K562 (cell line): ENCODE results near the gene ZNF30. TPM values are rescaled to one million over a fixed set of nuclear protein-coding genes. Genes with fewer than 3 reads are reported as not detected.

Source experiments
- ATAC-seq: fragments of 200-7000 bp; cut with Tn5 transposase; 3 replicates; pipeline ENCODE4 v1.9.1; 2020; ENCODE audit warnings: moderate library complexity
- BruUV-seq: library from RNA; stranded (reverse); fragments of 400-500 nt; replicated peaks from 2 replicates; lab custom pipeline; 2021; lab: Mats Ljungman, UMichigan
- CTCF ChIA-PET: fragments of 300-600 bp; formaldehyde crosslinking; extraction: SDS; loops from one replicate; lab custom pipeline; 2021; ENCODE audit warnings: low intra/inter-chr PET ratio; lab: Yijun Ruan, JAX
- POLR2A ChIA-PET: fragments of 300-600, 350-650 bp; sonication (Branson Sonifier 250); formaldehyde crosslinking; extraction: SDS; loops from one replicate; lab custom pipeline; 2021; ENCODE audit warnings: antibody characterized with exemption, inconsistent platforms; lab: Yijun Ruan, JAX
- DNase-seq, 4 experiments: peaks; one replicate each; pipeline versions ENCODE4 v3.0.0 to v3.0.0-alpha.2; 2011 to 2018; ENCODE audit warnings: low spot score in 3 of 4, mixed read lengths in 3 of 4; ENCODE audit errors: extremely low read depth in 1 of 4
- FAIRE-seq: peaks from 2 replicates; lab custom pipeline; 2011; peaks lifted over from hg19 to GRCh38; lab: Jason Lieb, UNC
- H2AFZ ChIP-seq: 2 replicates; pipeline ENCODE4 v1.6.0; 2011; ENCODE audit warnings: low read depth, low read length, control low read depth, inconsistent platforms
- H3K27ac ChIP-seq: fragments of 200-600 bp; 3 replicates; pipeline ENCODE4 v1.8.0; 2011; ENCODE audit warnings: low read depth, mild to moderate bottlenecking, control low read depth, inconsistent platforms, low read length, moderate library complexity, mixed read lengths; ENCODE audit errors: extremely low read depth
- H3K27me3 ChIP-seq, 2 experiments: fragments of 300-600 bp in 1 of 2; 2 replicates in 1 of 2; 3 replicates in 1 of 2; pipeline versions ENCODE4 v1.6.0 to v1.8.0; 2011; ENCODE audit warnings: inconsistent platforms in 2 of 2, low read length in 2 of 2, mild to moderate bottlenecking in 1 of 2, mixed read lengths in 1 of 2, moderate library complexity in 1 of 2; ENCODE audit not compliant: control insufficient read depth in 2 of 2, insufficient read depth in 2 of 2
- H3K36me3 ChIP-seq: fragments of 300-600 bp; 3 replicates; pipeline ENCODE4 v1.8.0; 2011; ENCODE audit warnings: mild to moderate bottlenecking, low read length, inconsistent platforms; ENCODE audit not compliant: control insufficient read depth, insufficient read depth
- H3K4me1 ChIP-seq, 2 experiments: fragments of 200-600 bp in 1 of 2; replicated peaks in 1 of 2; 2 replicates in 1 of 2; 3 replicates in 1 of 2; pipeline versions ENCODE4 v1.5.1 to v1.8.0; 2011; ENCODE audit warnings: inconsistent platforms in 2 of 2, low read length in 2 of 2, mild to moderate bottlenecking in 1 of 2, mixed read lengths in 1 of 2, moderate library complexity in 1 of 2; ENCODE audit not compliant: control insufficient read depth in 2 of 2, insufficient read depth in 2 of 2
- H3K4me2 ChIP-seq: 2 replicates; pipeline ENCODE4 v1.6.1; 2011; ENCODE audit warnings: low read length, control low read depth, inconsistent platforms, mixed read lengths; ENCODE audit not compliant: insufficient read depth
- H3K4me3 ChIP-seq: fragments of 200-600 bp; sonication (generic), shearing (Covaris generic); 2 replicates; pipeline ENCODE4 v1.5.1; 2016; ENCODE audit warnings: control low read depth, inconsistent platforms
- H3K79me2 ChIP-seq: fragments of 200-600 bp; 3 replicates; pipeline ENCODE4 v1.8.0; 2011; ENCODE audit warnings: low read length, inconsistent platforms; ENCODE audit not compliant: control insufficient read depth, insufficient read depth
- H3K9ac ChIP-seq, 2 experiments: 2 replicates each; pipeline versions ENCODE4 v1.6.0 to v1.6.1; 2011; ENCODE audit warnings: low read depth in 2 of 2, low read length in 2 of 2, control low read depth in 1 of 2, inconsistent platforms in 1 of 2, mild to moderate bottlenecking in 1 of 2, mixed read lengths in 1 of 2; ENCODE audit not compliant: insufficient read depth in 1 of 2
- H3K9me1 ChIP-seq: one replicate; pipeline ENCODE4 v1.6.0; 2011; ENCODE audit warnings: inconsistent platforms, mild to moderate bottlenecking, low read length, moderate library complexity; ENCODE audit not compliant: control insufficient read depth, insufficient read depth
- H3K9me3 ChIP-seq: replicated peaks from 2 replicates; pipeline ENCODE4 v1.5.1; 2011; ENCODE audit warnings: low read depth, low read length, inconsistent platforms; ENCODE audit not compliant: control insufficient read depth, insufficient read depth
- H4K20me1 ChIP-seq: replicated peaks from 2 replicates; pipeline ENCODE4 v1.6.1; 2011; ENCODE audit warnings: low read length, inconsistent platforms, mixed read lengths; ENCODE audit not compliant: control insufficient read depth, insufficient read depth
- NR4A1 ChIP-seq, 2 experiments: fragments of 250-450 bp in 1 of 2; fragments of 450-650 bp in 1 of 2; sonication (Bioruptor Pico) in 1 of 2; IDR thresholded peaks; 2 replicates each; pipeline versions ENCODE4 v1.4.0 to v1.6.1; 2016 to 2020; ENCODE audit warnings: mild to moderate bottlenecking in 2 of 2, missing compliant biosample characterization in 1 of 2, missing genetic modification characterization in 1 of 2, moderate library complexity in 1 of 2
- PCBP1 ChIP-seq: fragments of 200-400 bp; formaldehyde crosslinking; IDR thresholded peaks from 2 replicates; pipeline ENCODE4 v1.6.1; 2018; ENCODE audit warnings: mild to moderate bottlenecking, low read depth, low read length; ENCODE audit not compliant: poor library complexity, severe bottlenecking
- SMAD2 ChIP-seq: fragments of 150-350 bp; IDR thresholded peaks from 2 replicates; pipeline ENCODE4 v1.6.1; 2014; ENCODE audit warnings: low read depth, mild to moderate bottlenecking, low read length
- ZNF347 ChIP-seq: fragments of 450-650 bp; formaldehyde crosslinking; IDR thresholded peaks from 2 replicates; pipeline ENCODE4 v1.4.0; 2020; ENCODE audit warnings: low read depth, mild to moderate bottlenecking, moderate library complexity
- ZNF707 ChIP-seq: fragments of 250-450 bp; sonication (Bioruptor Pico); conservative IDR thresholded peaks from 2 replicates; pipeline ENCODE4 v1.8.0; 2022; ENCODE audit warnings: inconsistent platforms, mild to moderate bottlenecking, moderate library complexity
- WGBS: fragments of 100-300 bp; shearing (Covaris generic); methylation state at CpG from one replicate; pipeline ENCODE4 v1.1.6; 2016; ENCODE audit warnings: low coverage, mixed read lengths; ENCODE audit not compliant: insufficient coverage; ENCODE audit errors: missing lambda C conversion rate; 5-methylcytosine and 5-hydroxymethylcytosine counted together
- in situ Hi-C: fragments of 300-500 bp; cut with MboI; formaldehyde crosslinking; loops from 4 replicates; pipeline ENCODE4 v1.15.0; 2018; ENCODE audit warnings: inconsistent platforms, mixed read lengths
- intact Hi-C: fragments of 100-400 bp; cut with micrococcal nuclease; formaldehyde crosslinking; loops from 2 replicates; pipeline ENCODE4 v1.14.2; 2022
- polyA plus RNA-seq, 8 experiments: library from polyadenylated mRNA; depleted of rRNA in 4 of 8; stranded (reverse) in 5 of 8; unstranded in 3 of 8; fragments of >200 nt; fragmentation: Nextera tagmentation in 2 of 8; fragmentation: Illumina TruSeq in 1 of 8; extraction: Ambion mirVana in 2 of 8; extraction: Trizol in 1 of 8; gene quantifications; 2 replicates each; pipeline versions ENCODE4 v1.2.1 to v1.2.3, GENCODE V29; 2011 to 2014; ENCODE audit warnings: inconsistent platforms in 1 of 8, missing spikeins in 1 of 8
- total RNA-seq, 7 experiments: library from RNA; depleted of rRNA in 6 of 7; stranded (reverse); fragments of >200 nt in 6 of 7; fragmentation: Illumina TruSeq in 2 of 7; extraction: Trizol in 2 of 7; gene quantifications; 2 replicates each; pipeline versions ENCODE4 v1.2.1 to v1.2.3, GENCODE V29; 2011 to 2021; ENCODE audit warnings: low replicate concordance in 1 of 7

ZNF30 gene
- total and polyA plus RNA-seq, 9 of the 15 experiments (the other 6 are each of a cell fraction or from before 2014, with no cell fraction given) = 7.3 to 13.4 (median 10.6) TPM

DNA sequence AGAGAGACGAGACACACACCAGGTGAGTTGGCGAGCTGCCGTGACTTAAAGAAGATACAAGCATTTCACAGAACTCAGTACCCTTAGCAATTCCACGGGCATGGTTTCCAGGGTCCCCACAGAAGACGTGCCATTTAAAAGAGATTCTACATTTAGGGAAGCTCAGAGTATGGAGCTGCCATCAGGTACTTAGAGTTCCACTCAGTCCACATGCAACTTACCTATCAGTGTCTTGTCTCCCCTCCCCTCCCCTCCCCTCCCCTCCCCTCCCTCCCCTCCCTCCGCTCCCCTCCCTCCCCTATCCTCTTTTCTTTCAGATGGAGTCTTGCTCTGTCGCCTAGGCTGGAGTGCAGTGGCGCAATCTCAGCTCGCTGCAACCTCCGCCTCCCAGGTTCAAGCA is 12.2 kb downstream of the ZNF30 start:
- FAIRE-seq (no peak), DNase-seq (no peak), ATAC-seq (no peak)
- Histone ChIP-seq H3K27me3 (no peaks in the 10 kb centered on the region), H3K27ac (no peak overlapping the region), H3K9me3 (peaks cover 8% of the 10 kb centered on the region), H3K4me1 (no peaks in the 10 kb centered on the region), H3K36me3 (peaks cover 44% of the 10 kb centered on the region), H3K79me2 (no peaks in the 10 kb centered on the region), H3K9me1 (no peaks in the 10 kb centered on the region), H3K9ac (no peak overlapping the region), H3K4me3 (no peak overlapping the region), H2AFZ (no peak overlapping the region), H3K4me2 (no peak overlapping the region), H4K20me1 (no peaks in the 10 kb centered on the region)
- in situ Hi-C loops (no loop called here), intact Hi-C loops (no loop called here)
- ChIA-PET POLR2A (no interaction called here), CTCF (no interaction called here)
- TF ChIP-seq NR4A1 (CRISPR knock-in tag; IDR thresholded peaks at IDR 0.05) (no peak), NR4A1 (tag; IDR thresholded peaks at IDR 0.05) (no peak), ZNF347 (no peak), SMAD2 (no peak), PCBP1 (peak; percentile 25), ZNF707 (CRISPR knock-in tag) (no peak)
- 76% methylated on average over 5 of the region's 10 CpGs for WGBS
- BruUV-seq = no TSS peak
